Measurements from ENCODE around the gene PCMTD2. TPM values are rescaled to one million over a fixed set of nuclear protein-coding genes. Genes with fewer than 3 reads are reported as not detected.

PCMTD2 gene
- total and polyA plus RNA-seq, 2 of the 8 experiments (the other 6 are each of a cell fraction or from before 2014, with no cell fraction given): 21.4 to 55.1 TPM

DNA sequence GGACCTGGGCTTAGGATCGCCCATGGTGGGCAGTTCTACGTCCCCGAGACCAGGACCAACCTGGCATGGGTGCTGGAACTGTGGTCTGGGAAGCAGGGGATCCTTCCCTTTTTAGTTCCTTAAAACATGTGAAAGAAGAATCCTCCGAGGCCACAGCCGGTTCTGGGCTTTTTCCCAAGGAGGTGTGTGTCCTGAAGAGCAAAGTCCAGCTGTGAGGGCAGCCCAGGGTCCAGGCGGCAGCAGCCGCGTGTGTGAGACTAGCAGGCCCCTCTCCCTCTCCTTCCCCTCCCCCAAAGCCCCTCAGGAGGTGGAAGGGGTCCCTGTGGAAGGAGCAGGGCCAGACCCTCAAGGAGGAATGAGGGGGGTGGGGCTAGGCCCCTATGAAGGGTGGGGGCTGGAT, 35.1 kb upstream of the PCMTD2 start:
- H2AK5ac ChIP-seq (ENCODE audit: low read depth, low read length): no peak overlapping the region
- no peak overlapping the region for H4K8ac ChIP-seq (ENCODE audit: extremely low read depth, insufficient read depth, low read length)
- H2AFZ ChIP-seq (ENCODE audit: low read length): no peak overlapping the region
- H3K79me1 ChIP-seq (ENCODE audit: low read depth, low read length): no peaks in the 10 kb centered on the region
- no peak overlapping the region for H2BK120ac ChIP-seq (replicated peaks; ENCODE audit: low read depth, low read length)
- no peak overlapping the region for H3K9ac ChIP-seq (replicated peaks in 1 of 4; ENCODE audit: extremely low read depth in 1 of 4, low read depth in 3 of 4, low read length in 3 of 4)
- H2BK5ac ChIP-seq (ENCODE audit: low read depth, low read length): no peak overlapping the region
- no peaks in the 10 kb centered on the region for H3K36me3 ChIP-seq (ENCODE audit: control insufficient read depth in 2 of 4, insufficient read depth in 4 of 4, low read length in 3 of 4)
- no peaks in the 10 kb centered on the region for H3K23me2 ChIP-seq (ENCODE audit: low read depth, low read length)
- no peak overlapping the region for H3K4me2 ChIP-seq (ENCODE audit: insufficient read depth in 1 of 2, low read depth in 2 of 2, low read length in 2 of 2)
- H3K23ac ChIP-seq (ENCODE audit: insufficient read length): no peak overlapping the region
- no peak for FAIRE-seq
- no peaks in the 10 kb centered on the region for H4K20me1 ChIP-seq (replicated peaks in 1 of 2; ENCODE audit: control insufficient read depth in 1 of 2, insufficient read depth in 2 of 2, low read length in 2 of 2)
- no peak overlapping the region for H3K14ac ChIP-seq (ENCODE audit: insufficient read length)
- no peak overlapping the region for H4K91ac ChIP-seq (replicated peaks; ENCODE audit: insufficient read length, low read length)
- CTCF ChIA-PET (ENCODE audit: partially characterized antibody): interaction anchor here (0.7 to 1.8 kb wide), 4 partner anchors 10 to 75 kb away, joined by 3 to 4 read pairs (median 3); no protein-coding TSS in a partner anchor
- no peak overlapping the region for H2BK20ac ChIP-seq (ENCODE audit: low read length)
- H2BK12ac ChIP-seq (ENCODE audit: low read depth, low read length): no peak overlapping the region
- H3K56ac ChIP-seq (replicated peaks; ENCODE audit: insufficient read length, low read depth, low read length): no peak overlapping the region
- peaks cover 0 to 12% (median 10%) of the 10 kb centered on the region in 4 experiments; a peak in 6 of 7 replicates for H3K4me1 ChIP-seq (replicated peaks in 1 of 4; ENCODE audit: control insufficient read depth in 3 of 4, insufficient read depth in 4 of 4, low read length in 3 of 4)
- no peak for DNase-seq (ENCODE audit: low read depth in 1 of 2, low spot score in 2 of 2)
- no peak overlapping the region for H4K5ac ChIP-seq (ENCODE audit: insufficient read length, low read depth, low read length)
- no peak overlapping the region for H3K4ac ChIP-seq (replicated peaks; ENCODE audit: insufficient read length, low read depth, low read length)
- H3K27ac ChIP-seq (ENCODE audit: low read depth, low read length): no peak overlapping the region
- POLR2A ChIA-PET (ENCODE audit: partially characterized antibody): no interaction called here
- no peak overlapping the region for H3K18ac ChIP-seq (ENCODE audit: extremely low read depth, low read length)
- no peak overlapping the region for H3K4me3 ChIP-seq (ENCODE audit: extremely low read depth in 1 of 4, insufficient read depth in 2 of 4, low read depth in 3 of 4, low read length in 4 of 4)
- 95% methylated on average over 5 of the region's 8 CpGs; no CpG with 5 or more reads in 1 of the 2 experiments for WGBS, 2 experiments (ENCODE audit: extremely low coverage in 1 of 2, insufficient coverage in 1 of 2, insufficient read length in 1 of 2, insufficient replicate concordance in 2 of 2, low coverage in 1 of 2, low lambda C conversion rate in 2 of 2, missing lambda C conversion rate in 1 of 2)
- H2BK15ac ChIP-seq (ENCODE audit: low read length): no peak overlapping the region
- H3K79me2 ChIP-seq (ENCODE audit: control insufficient read depth in 1 of 2, insufficient read depth in 2 of 2, low read length in 2 of 2): no peaks in the 10 kb centered on the region
- no peaks in the 10 kb centered on the region for H3K9me3 ChIP-seq (ENCODE audit: insufficient read depth in 2 of 2, low read depth in 1 of 2, low read length in 1 of 2)
- H3K27me3 ChIP-seq (replicated peaks in 1 of 4; ENCODE audit: control insufficient read depth in 3 of 4, extremely low read depth in 1 of 4, insufficient read depth in 3 of 4, low read length in 3 of 4): no peaks in the 10 kb centered on the region
- TF ChIP-seq SAP30 (IDR thresholded peaks at IDR 0.05; ENCODE audit: insufficient read depth, insufficient replicate concordance, low read length) (no peak), CHD2 (IDR thresholded peaks at IDR 0.05; ENCODE audit: low read length) (no peak), BRCA1 (IDR thresholded peaks at IDR 0.05; ENCODE audit: low read depth, low read length) (no peak), POLR2A (IDR thresholded peaks at IDR 0.05; ENCODE audit: control extremely low read depth in 1 of 2, low read depth in 2 of 2, low read length in 2 of 2) (no peak), NANOG (IDR thresholded peaks at IDR 0.05; ENCODE audit: insufficient read depth, low read depth, low read length, poor library complexity, severe bottlenecking) (no peak), TCF12 (IDR thresholded peaks at IDR 0.05; ENCODE audit: low read depth, low read length) (no peak), CBX8 (IDR thresholded peaks at IDR 0.05; ENCODE audit: borderline replicate concordance, low read depth, low read length) (no peak), EZH2 (IDR thresholded peaks at IDR 0.05; ENCODE audit: low read depth, low read length, severe bottlenecking) (no peak), FOSL1 (IDR thresholded peaks at IDR 0.05; ENCODE audit: insufficient read depth, low read depth, low read length) (no peak), RNF2 (IDR thresholded peaks at IDR 0.05; ENCODE audit: borderline replicate concordance, low read depth, low read length, missing control alignments, poor library complexity, severe bottlenecking) (no peak), TAF1 (IDR thresholded peaks at IDR 0.05; ENCODE audit: low read depth, low read length) (no peak), CTBP2 (IDR thresholded peaks at IDR 0.05; ENCODE audit: borderline replicate concordance, insufficient read depth, insufficient read length, low read length) (no peak), JUN (IDR thresholded peaks at IDR 0.05; ENCODE audit: low read depth, low read length) (no peak), GABPA (IDR thresholded peaks at IDR 0.05; ENCODE audit: borderline replicate concordance, insufficient read depth, low read length) (no peak), POLR2AphosphoS5 (IDR thresholded peaks at IDR 0.05; ENCODE audit: low read depth, low read length) (no peak)
